Measurements from ENCODE around the gene ACKR4. TPM values are rescaled to one million over a fixed set of nuclear protein-coding genes. Genes with fewer than 3 reads are reported as not detected.

The ACKR4 gene
- total and polyA plus RNA-seq, 2 of the 8 experiments (the other 6 are each of a cell fraction or from before 2014, with no cell fraction given), result not detected

- no peaks in the 10 kb centered on the region for H3K79me1 ChIP-seq (ENCODE audit: low read depth, low read length)
- no peak overlapping the region for H2BK5ac ChIP-seq (ENCODE audit: low read depth, low read length)
- H4K5ac ChIP-seq (ENCODE audit: insufficient read length, low read depth, low read length), result no peak overlapping the region
- ChIA-PET CTCF (ENCODE audit: partially characterized antibody) (no interaction called here), POLR2A (ENCODE audit: partially characterized antibody) (no interaction called here)
- H3K4me2 ChIP-seq (ENCODE audit: insufficient read depth in 1 of 2, low read depth in 2 of 2, low read length in 2 of 2), result no peak overlapping the region
- FAIRE-seq (no peak), DNase-seq (ENCODE audit: low read depth in 1 of 2, low spot score in 2 of 2) (no peak)
- no peaks in the 10 kb centered on the region for H3K23me2 ChIP-seq (ENCODE audit: low read depth, low read length)
- H2AFZ ChIP-seq (ENCODE audit: low read length), result no peak overlapping the region
- 91% methylated on average over 1 of the region's 1 CpG; no CpG with 5 or more reads in 1 of the 2 experiments for WGBS, 2 experiments (ENCODE audit: extremely low coverage in 1 of 2, insufficient coverage in 1 of 2, insufficient read length in 1 of 2, insufficient replicate concordance in 2 of 2, low coverage in 1 of 2, low lambda C conversion rate in 2 of 2, missing lambda C conversion rate in 1 of 2)
- H3K9me3 ChIP-seq (ENCODE audit: insufficient read depth in 2 of 2, low read depth in 1 of 2, low read length in 1 of 2), result no peaks in the 10 kb centered on the region
- no peaks in the 10 kb centered on the region for H3K4me1 ChIP-seq (replicated peaks in 1 of 4; ENCODE audit: control insufficient read depth in 3 of 4, insufficient read depth in 4 of 4, low read length in 3 of 4)
- H3K36me3 ChIP-seq (ENCODE audit: control insufficient read depth in 2 of 4, insufficient read depth in 4 of 4, low read length in 3 of 4), result no peaks in the 10 kb centered on the region
- TF ChIP-seq SIN3A (conservative IDR thresholded peaks at IDR 0.05 in 1 of 2, IDR thresholded peaks at IDR 0.05 in 1 of 2; ENCODE audit: low read depth in 1 of 2, low read length in 2 of 2) (no peak), TCF12 (IDR thresholded peaks at IDR 0.05; ENCODE audit: low read depth, low read length) (no peak), ATF3 (IDR thresholded peaks at IDR 0.05; ENCODE audit: insufficient read depth, low read depth, low read length) (no peak), POLR2A (IDR thresholded peaks at IDR 0.05; ENCODE audit: control extremely low read depth in 1 of 2, low read depth in 2 of 2, low read length in 2 of 2) (no peak), EP300 (IDR thresholded peaks at IDR 0.05; ENCODE audit: borderline replicate concordance in 1 of 2, low read depth in 2 of 2, low read length in 2 of 2) (no peak), NANOG (IDR thresholded peaks at IDR 0.05; ENCODE audit: insufficient read depth, low read depth, low read length, poor library complexity, severe bottlenecking) (no peak), KDM1A (IDR thresholded peaks at IDR 0.05; ENCODE audit: borderline replicate concordance, low read length) (no peak), RBBP5 (IDR thresholded peaks at IDR 0.05; ENCODE audit: borderline replicate concordance, low read depth, low read length) (no peak), SAP30 (IDR thresholded peaks at IDR 0.05; ENCODE audit: insufficient read depth, insufficient replicate concordance, low read length) (no peak), E2F6 (IDR thresholded peaks at IDR 0.05) (no peak), POLR2AphosphoS5 (IDR thresholded peaks at IDR 0.05; ENCODE audit: low read depth, low read length) (no peak), MAX (IDR thresholded peaks at IDR 0.05) (no peak)
- H2BK120ac ChIP-seq (replicated peaks; ENCODE audit: low read depth, low read length), result no peak overlapping the region
- no peaks in the 10 kb centered on the region; a peak in 1 of 7 replicates for H3K27me3 ChIP-seq (replicated peaks in 1 of 4; ENCODE audit: control insufficient read depth in 3 of 4, extremely low read depth in 1 of 4, insufficient read depth in 3 of 4, low read length in 3 of 4)
- H3K14ac ChIP-seq (ENCODE audit: insufficient read length), result no peak overlapping the region
- no peak overlapping the region for H2BK12ac ChIP-seq (ENCODE audit: low read depth, low read length)
- no peak overlapping the region for H2BK20ac ChIP-seq (ENCODE audit: low read length)
- no peak overlapping the region for H3K4me3 ChIP-seq (ENCODE audit: extremely low read depth in 1 of 4, insufficient read depth in 2 of 4, low read depth in 3 of 4, low read length in 4 of 4)
- H3K79me2 ChIP-seq (ENCODE audit: control insufficient read depth in 1 of 2, insufficient read depth in 2 of 2, low read length in 2 of 2), result no peaks in the 10 kb centered on the region
- H3K27ac ChIP-seq (ENCODE audit: low read depth, low read length), result no peak overlapping the region
- no peak overlapping the region for H3K4ac ChIP-seq (replicated peaks; ENCODE audit: insufficient read length, low read depth, low read length)
- no peak overlapping the region for H3K56ac ChIP-seq (replicated peaks; ENCODE audit: insufficient read length, low read depth, low read length)
- H4K91ac ChIP-seq (replicated peaks; ENCODE audit: insufficient read length, low read length), result no peak overlapping the region
- no peak overlapping the region for H3K18ac ChIP-seq (ENCODE audit: extremely low read depth, low read length)
- no peak overlapping the region for H3K23ac ChIP-seq (ENCODE audit: insufficient read length)
- no peak overlapping the region for H4K8ac ChIP-seq (ENCODE audit: extremely low read depth, insufficient read depth, low read length)
- no peak overlapping the region for H2AK5ac ChIP-seq (ENCODE audit: low read depth, low read length)
- no peak overlapping the region for H3K9ac ChIP-seq (replicated peaks in 1 of 4; ENCODE audit: extremely low read depth in 1 of 4, low read depth in 3 of 4, low read length in 3 of 4)
- no peaks in the 10 kb centered on the region for H4K20me1 ChIP-seq (replicated peaks in 1 of 2; ENCODE audit: control insufficient read depth in 1 of 2, insufficient read depth in 2 of 2, low read length in 2 of 2)
- H2BK15ac ChIP-seq (ENCODE audit: low read length), result no peak overlapping the region
Measured at GRCh38 chr3:132616780-132617179, 19.7 kb downstream of the ACKR4 start.
